HTERT RPE-1 (cell line): ENCODE measurements around the gene TYMP.

ENCODE experiments used
- in situ Hi-C: fragments of 300-500 bp; cut with MboI; formaldehyde crosslinking; loops from 4 replicates; pipeline ENCODE4 v1.14.3; 2020; ENCODE audit warnings: low sequenced_read_pairs

The TYMP gene

GRCh38 chr22:50529897-50530579 is at the start of gene TYMP:
Gene TYMP (minus strand): TSS chr22:50530012. CDS start chr22:50529709, 303 bp downstream.
- in situ Hi-C loops: no loop called here

- in situ Hi-C loops: no loop called here
Measured at GRCh38 chr22:50578776-50579310, 49.0 kb upstream of the TYMP start.

GRCh38 chr22:50577987-50578775 is 48.4 kb upstream of the TYMP start, which contains the start of gene CPT1B:
Gene CPT1B (minus strand): TSS chr22:50578427. CDS start chr22:50577915, 512 bp downstream.
- in situ Hi-C loops: no loop called here

GRCh38 chr22:50577697-50577986 is 47.8 kb upstream of the TYMP start:
- in situ Hi-C loops: no loop called here

GRCh38 chr22:50576806-50577696 is 47.2 kb upstream of the TYMP start:
- in situ Hi-C loops: no loop called here

GRCh38 chr22:50576070-50576469 is 46.3 kb upstream of the TYMP start:
- in situ Hi-C loops: no loop called here

- in situ Hi-C loops: no loop called here
Measured at GRCh38 chr22:50575426-50575941, 45.7 kb upstream of the TYMP start.

- in situ Hi-C loops: no loop called here
Measured at GRCh38 chr22:50574383-50574755, 44.6 kb upstream of the TYMP start.

- in situ Hi-C loops: no loop called here
Measured at GRCh38 chr22:50573491-50574382, 43.9 kb upstream of the TYMP start.

GRCh38 chr22:50572965-50573364 is 43.2 kb upstream of the TYMP start:
- in situ Hi-C loops: no loop called here

- in situ Hi-C loops: no loop called here
Measured at GRCh38 chr22:50571264-50572175, 41.7 kb upstream of the TYMP start.

GRCh38 chr22:50570861-50571260 is 41.0 kb upstream of the TYMP start:
- in situ Hi-C loops: no loop called here

- in situ Hi-C loops: no loop called here
Measured at GRCh38 chr22:50569896-50570535, 40.2 kb upstream of the TYMP start.

- in situ Hi-C loops: no loop called here
Measured at GRCh38 chr22:50569041-50569459, 39.2 kb upstream of the TYMP start.

- in situ Hi-C loops: no loop called here
Measured at GRCh38 chr22:50568626-50569025, 38.8 kb upstream of the TYMP start.

- in situ Hi-C loops: no loop called here
Measured at GRCh38 chr22:50567721-50568252, 38.0 kb upstream of the TYMP start.

- in situ Hi-C loops: no loop called here
Measured at GRCh38 chr22:50564289-50564688, 34.5 kb upstream of the TYMP start.
